GM21360 (cell line): ENCODE data around the gene EML1.

ENCODE experiments used
- ATAC-seq: cut with Tn5 transposase; IDR thresholded peaks from one replicate; pipeline ENCODE4 v1.9.1; 2021; ENCODE audit warnings: mild to moderate bottlenecking, moderate library complexity; ENCODE audit not compliant: unreplicated experiment

The EML1 gene

GRCh38 chr14:99802301-99803105, 9.3 kb downstream of the EML1 start:
- no peak for ATAC-seq

- ATAC-seq: no peak
Observed at GRCh38 chr14:99803106-99803775, 10.0 kb downstream of the EML1 start.

GRCh38 chr14:99803803-99804202, 10.6 kb downstream of the EML1 start:
- no peak for ATAC-seq

GRCh38 chr14:99805757-99806439, 12.7 kb downstream of the EML1 start:
- ATAC-seq: no peak

GRCh38 chr14:99806836-99807235, 13.6 kb downstream of the EML1 start:
- ATAC-seq: no peak

- no peak for ATAC-seq
Observed at GRCh38 chr14:99807413-99808153, 14.4 kb downstream of the EML1 start.

GRCh38 chr14:99808154-99808505, 14.9 kb downstream of the EML1 start:
- ATAC-seq: no peak

- no peak for ATAC-seq
Observed at GRCh38 chr14:99808515-99808914, 15.3 kb downstream of the EML1 start.

GRCh38 chr14:99809360-99809759, 16.1 kb downstream of the EML1 start:
- ATAC-seq: no peak

GRCh38 chr14:99809859-99810558, 16.8 kb downstream of the EML1 start:
- ATAC-seq: no peak

- ATAC-seq: no peak
Observed at GRCh38 chr14:99810559-99810874, 17.3 kb downstream of the EML1 start.

GRCh38 chr14:99812096-99812750, 19.0 kb downstream of the EML1 start:
- no peak for ATAC-seq

GRCh38 chr14:99812892-99813291, 19.7 kb downstream of the EML1 start:
- ATAC-seq: no peak

- ATAC-seq: no peak
Observed at GRCh38 chr14:99815696-99816095, 22.5 kb downstream of the EML1 start.

GRCh38 chr14:99816217-99816616, 23.0 kb downstream of the EML1 start:
- ATAC-seq: no peak

GRCh38 chr14:99816642-99817041, 23.4 kb downstream of the EML1 start:
- no peak for ATAC-seq

- ATAC-seq: no peak
Observed at GRCh38 chr14:99817331-99817730, 24.1 kb downstream of the EML1 start.

GRCh38 chr14:99818503-99819036, 25.4 kb downstream of the EML1 start:
- no peak for ATAC-seq

- no peak for ATAC-seq
Observed at GRCh38 chr14:99819514-99819913, 26.3 kb downstream of the EML1 start.

- no peak for ATAC-seq
Observed at GRCh38 chr14:99820702-99821331, 27.6 kb downstream of the EML1 start.
